Stromal cell of bone marrow (primary cell): Measurements from ENCODE around the gene NECAB3.
"Not testable (repeated sequence)": the region's sequence is repeated elsewhere in the genome, so short reads cannot be mapped to it uniquely, and the experiment has no call there.

Experiments
- DNase-seq: peaks from one replicate; pipeline ENCODE4 v3.0.0-alpha.2; 2012; ENCODE audit warnings: low read depth

NECAB3 gene

GRCh38 chr20:33674294-33675135 is at the start of gene NECAB3:
TSS of gene NECAB3 (minus strand) at chr20:33674428. CDS start at chr20:33674352, 76 bp downstream.
- DNase-seq: no peak

- no peak for DNase-seq
These were observed 47.3 kb upstream of the NECAB3 start for GRCh38 chr20:33721391-33722140.

- peak; percentile 99 for DNase-seq
These were observed 45.9 kb upstream of the NECAB3 start, which contains the start of gene PXMP4 for GRCh38 chr20:33719989-33720709. TSS of gene PXMP4 (minus strand) at chr20:33720310. CDS start at chr20:33720207, 103 bp downstream.

GRCh38 chr20:33719277-33719988 is 45.2 kb upstream of the NECAB3 start:
- no peak for DNase-seq

- DNase-seq: no peak
These were observed 42.3 kb upstream of the NECAB3 start for GRCh38 chr20:33716498-33716897.

- no peak for DNase-seq
These were observed 39.7 kb upstream of the NECAB3 start for GRCh38 chr20:33713865-33714367.

GRCh38 chr20:33711446-33711738 is 37.2 kb upstream of the NECAB3 start:
- no peak for DNase-seq

GRCh38 chr20:33710681-33711445 is 36.6 kb upstream of the NECAB3 start:
- DNase-seq: no peak

GRCh38 chr20:33709905-33710541 is 35.8 kb upstream of the NECAB3 start:
- DNase-seq: no peak

GRCh38 chr20:33709398-33709797 is 35.2 kb upstream of the NECAB3 start:
- DNase-seq: no peak

- no peak for DNase-seq
These were observed 33.4 kb upstream of the NECAB3 start for GRCh38 chr20:33707668-33708067.

GRCh38 chr20:33704197-33704924 is 30.1 kb upstream of the NECAB3 start:
- DNase-seq: no peak

GRCh38 chr20:33703498-33704137 is 29.4 kb upstream of the NECAB3 start:
- DNase-seq: no peak

GRCh38 chr20:33702861-33703260 is 28.6 kb upstream of the NECAB3 start:
- no peak for DNase-seq

GRCh38 chr20:33701629-33702450 is 27.6 kb upstream of the NECAB3 start:
- DNase-seq: no peak

GRCh38 chr20:33700696-33701441 is 26.6 kb upstream of the NECAB3 start:
- not testable (repeated sequence) for DNase-seq

- not testable (repeated sequence) for DNase-seq
These were observed 24.7 kb upstream of the NECAB3 start for GRCh38 chr20:33698966-33699365.

GRCh38 chr20:33697129-33697528 is 22.9 kb upstream of the NECAB3 start:
- no peak for DNase-seq
